HL-60 (cell line): ENCODE data around the gene ATP2B2.

ENCODE experiments used
- DNase-seq, 2 experiments: peaks; one replicate each; pipeline ENCODE4 v3.0.0-alpha.2; 2010 to 2020; ENCODE audit warnings: low read depth in 1 of 2, low spot score in 1 of 2
- H3K27ac ChIP-seq: fragments of 250-450 bp; sonication (Bioruptor Pico); replicated peaks from 2 replicates; pipeline ENCODE4 v1.5.1; 2020; ENCODE audit warnings: mild to moderate bottlenecking, moderate library complexity
- H3K27me3 ChIP-seq: fragments of 250-450 bp; sonication (Bioruptor Pico); 2 replicates; pipeline ENCODE4 v1.5.1; 2021; ENCODE audit warnings: mild to moderate bottlenecking, moderate library complexity; ENCODE audit not compliant: insufficient read depth, poor library complexity, severe bottlenecking
- H3K4me3 ChIP-seq: replicated peaks from 2 replicates; pipeline ENCODE4 v1.5.1; 2011; ENCODE audit warnings: mild to moderate bottlenecking, control low read depth, low read length; ENCODE audit not compliant: insufficient read depth
- GABPA ChIP-seq: IDR thresholded peaks from 2 replicates; pipeline ENCODE4 v1.6.1; 2012; ENCODE audit warnings: low read depth
- POLR2AphosphoS5 ChIP-seq: IDR thresholded peaks from 2 replicates; pipeline ENCODE4 v1.6.1; 2012; ENCODE audit warnings: low read depth
- REST ChIP-seq: IDR thresholded peaks from 2 replicates; pipeline ENCODE4 v1.6.1; 2012; ENCODE audit warnings: low read depth; ENCODE audit not compliant: insufficient replicate concordance
- SPI1 ChIP-seq: IDR thresholded peaks from 2 replicates; pipeline ENCODE4 v1.6.1; 2012; ENCODE audit warnings: low read depth, mild to moderate bottlenecking, borderline replicate concordance
- TF ChIP-seq, protein P1 (sequence below): IDR thresholded peaks from one replicate; pipeline ENCODE4 v1.5.1; 2011; ENCODE audit warnings: low read length, control low read depth, inconsistent platforms; ENCODE audit not compliant: insufficient read depth

The ATP2B2 gene

DNA sequence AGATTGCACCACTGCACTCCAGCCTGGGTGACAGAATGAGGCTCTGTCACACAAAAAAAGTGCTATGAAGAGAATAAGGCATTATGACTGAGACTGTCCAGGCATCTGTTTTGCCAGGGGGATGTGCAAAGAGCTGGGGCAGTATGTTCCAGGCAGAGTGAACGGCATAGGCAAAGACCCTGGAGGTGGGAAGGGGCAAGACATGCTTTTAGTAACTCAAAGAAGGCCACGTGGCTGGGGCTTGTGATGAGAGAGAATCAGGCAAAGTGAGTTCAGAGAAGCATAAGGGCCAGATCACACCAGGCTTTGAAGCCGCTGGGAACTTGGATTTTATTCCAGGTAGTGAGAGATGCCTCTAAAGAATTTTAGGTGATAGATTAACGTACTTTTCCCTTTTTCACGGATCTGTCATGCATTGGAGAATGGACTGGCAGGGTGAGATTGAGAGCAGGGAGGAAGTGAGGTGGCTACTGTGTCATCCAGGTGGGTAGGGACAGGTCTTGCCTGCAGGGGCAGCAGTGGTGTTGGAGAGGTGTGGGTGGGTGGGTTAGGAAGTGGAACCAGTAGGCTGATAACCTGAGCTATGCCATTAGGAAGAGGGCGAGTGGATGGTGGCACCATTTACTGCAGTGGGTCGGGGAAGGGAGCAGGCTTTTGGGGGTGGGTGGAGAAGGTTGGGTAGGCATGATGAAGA lies 31.7 kb downstream of the ATP2B2 start:
- H3K4me3 ChIP-seq: no peak overlapping the region
- no peak for DNase-seq
- no peak overlapping the region for H3K27ac ChIP-seq
- peaks cover 9% of the 10 kb centered on the region for H3K27me3 ChIP-seq
- TF ChIP-seq REST (no peak), SPI1 (no peak), GABPA (no peak), POLR2AphosphoS5 (no peak)
- TF ChIP-seq, protein P1, sequence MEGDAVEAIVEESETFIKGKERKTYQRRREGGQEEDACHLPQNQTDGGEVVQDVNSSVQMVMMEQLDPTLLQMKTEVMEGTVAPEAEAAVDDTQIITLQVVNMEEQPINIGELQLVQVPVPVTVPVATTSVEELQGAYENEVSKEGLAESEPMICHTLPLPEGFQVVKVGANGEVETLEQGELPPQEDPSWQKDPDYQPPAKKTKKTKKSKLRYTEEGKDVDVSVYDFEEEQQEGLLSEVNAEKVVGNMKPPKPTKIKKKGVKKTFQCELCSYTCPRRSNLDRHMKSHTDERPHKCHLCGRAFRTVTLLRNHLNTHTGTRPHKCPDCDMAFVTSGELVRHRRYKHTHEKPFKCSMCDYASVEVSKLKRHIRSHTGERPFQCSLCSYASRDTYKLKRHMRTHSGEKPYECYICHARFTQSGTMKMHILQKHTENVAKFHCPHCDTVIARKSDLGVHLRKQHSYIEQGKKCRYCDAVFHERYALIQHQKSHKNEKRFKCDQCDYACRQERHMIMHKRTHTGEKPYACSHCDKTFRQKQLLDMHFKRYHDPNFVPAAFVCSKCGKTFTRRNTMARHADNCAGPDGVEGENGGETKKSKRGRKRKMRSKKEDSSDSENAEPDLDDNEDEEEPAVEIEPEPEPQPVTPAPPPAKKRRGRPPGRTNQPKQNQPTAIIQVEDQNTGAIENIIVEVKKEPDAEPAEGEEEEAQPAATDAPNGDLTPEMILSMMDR: no peak

GRCh38 chr3:10472877-10473440 lies 32.4 kb downstream of the ATP2B2 start:
- peaks cover 9% of the 10 kb centered on the region for H3K27me3 ChIP-seq
- no peak for DNase-seq
- H3K4me3 ChIP-seq: no peak overlapping the region
- no peak overlapping the region for H3K27ac ChIP-seq
- no peak for TF ChIP-seq REST
- no peak for TF ChIP-seq POLR2AphosphoS5
- TF ChIP-seq SPI1: no peak
- TF ChIP-seq, protein P1: no peak
- TF ChIP-seq GABPA: no peak

DNA sequence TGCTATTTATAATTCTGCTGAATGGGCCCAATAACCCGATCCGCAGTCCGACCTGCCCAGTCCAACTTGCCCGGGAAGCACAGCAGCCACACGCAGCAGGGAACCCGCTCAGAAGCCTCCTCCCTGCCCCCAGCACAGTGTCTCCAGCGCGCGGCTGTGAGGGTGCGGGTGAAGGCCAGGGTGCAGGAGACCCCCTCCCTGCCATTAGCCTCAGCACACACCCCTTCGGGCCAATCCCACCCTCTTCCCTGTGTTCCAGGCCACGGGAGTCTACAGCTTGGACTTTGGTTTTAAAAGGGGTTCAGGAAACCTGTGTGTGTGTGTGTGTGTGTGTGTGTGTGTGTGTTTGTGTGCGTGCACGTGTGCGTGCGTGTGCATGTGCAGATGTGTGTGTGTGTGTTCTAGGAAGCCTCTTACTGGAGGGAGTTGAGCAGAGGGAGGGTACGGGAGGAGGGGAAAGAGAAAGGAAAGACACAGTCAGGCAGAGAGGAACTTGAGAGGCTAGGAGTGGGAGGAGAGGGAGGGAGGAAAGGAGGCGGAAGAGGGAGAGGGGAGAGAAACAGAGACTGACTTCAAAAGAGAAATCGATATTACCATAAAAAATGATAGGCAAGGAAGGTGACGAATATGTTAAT lies 34.2 kb downstream of the ATP2B2 start:
- H3K27me3 ChIP-seq: peaks cover 9% of the 10 kb centered on the region
- H3K4me3 ChIP-seq: no peak overlapping the region
- H3K27ac ChIP-seq: no peak overlapping the region
- no peak for DNase-seq
- TF ChIP-seq GABPA: no peak
- TF ChIP-seq, protein P1: no peak
- no peak for TF ChIP-seq REST
- TF ChIP-seq SPI1: no peak
- no peak for TF ChIP-seq POLR2AphosphoS5
